IPS-18a (cell line): ENCODE data around the gene CGGBP1.

Experiments
- H3K27ac ChIP-seq: one replicate; pipeline ENCODE4 v1.5.1; 2013; ENCODE audit warnings: low read length
- H3K27me3 ChIP-seq: one replicate; pipeline ENCODE4 v1.6.1; 2013; ENCODE audit warnings: mild to moderate bottlenecking, low read length; ENCODE audit not compliant: control insufficient read depth, insufficient read depth
- H3K36me3 ChIP-seq: one replicate; pipeline ENCODE4 v1.6.1; 2013; ENCODE audit warnings: low read depth, low read length; ENCODE audit not compliant: control insufficient read depth
- H3K4me1 ChIP-seq: one replicate; pipeline ENCODE4 v1.6.1; 2013; ENCODE audit warnings: low read depth, low read length; ENCODE audit not compliant: control insufficient read depth
- H3K4me3 ChIP-seq: one replicate; pipeline ENCODE4 v1.5.1; 2013; ENCODE audit warnings: low read length
- H3K9ac ChIP-seq: one replicate; pipeline ENCODE4 v1.6.1; 2013; ENCODE audit warnings: mild to moderate bottlenecking, low read length, moderate library complexity
- H3K9me3 ChIP-seq: one replicate; pipeline ENCODE4 v1.6.1; 2013; ENCODE audit warnings: low read depth, low read length; ENCODE audit not compliant: control insufficient read depth

CGGBP1 gene

GRCh38 chr3:88061746-88062145, 2.9 kb upstream of the CGGBP1 start:
- no peak overlapping the region for H3K27ac ChIP-seq
- H3K9ac ChIP-seq: no peak overlapping the region
- peaks cover 5% of the 10 kb centered on the region for H3K36me3 ChIP-seq
- H3K4me3 ChIP-seq: no peak overlapping the region
- H3K9me3 ChIP-seq: no peaks in the 10 kb centered on the region
- peaks cover 5% of the 10 kb centered on the region for H3K4me1 ChIP-seq
- H3K27me3 ChIP-seq: no peaks in the 10 kb centered on the region

- Histone ChIP-seq H3K4me1 (peaks cover 5% of the 10 kb centered on the region), H3K27ac (no peak overlapping the region), H3K9me3 (no peaks in the 10 kb centered on the region), H3K9ac (peak overlapping the region; percentile 75), H3K27me3 (no peaks in the 10 kb centered on the region), H3K36me3 (peaks cover 23% of the 10 kb centered on the region), H3K4me3 (peak overlapping the region; percentile 72)
Measured at GRCh38 chr3:88059380-88060170, 770 bp upstream of the CGGBP1 start.

- H3K27ac ChIP-seq: no peak overlapping the region
- peaks cover 5% of the 10 kb centered on the region for H3K4me1 ChIP-seq
Measured at GRCh38 chr3:88058306-88058580, 562 bp downstream of the CGGBP1 start.

GRCh38 chr3:88057630-88058305, 1.0 kb downstream of the CGGBP1 start:
- Histone ChIP-seq H3K9ac (peak overlapping the region; percentile 48), H3K9me3 (no peaks in the 10 kb centered on the region), H3K4me3 (peak overlapping the region; percentile 72), H3K36me3 (peaks cover 24% of the 10 kb centered on the region), H3K27ac (no peak overlapping the region), H3K4me1 (peaks cover 6% of the 10 kb centered on the region), H3K27me3 (no peaks in the 10 kb centered on the region)

More at GRCh38 chr3:88058306-88058580, 562 bp downstream of the CGGBP1 start:
- H3K9me3 ChIP-seq: no peaks in the 10 kb centered on the region
- peaks cover 24% of the 10 kb centered on the region for H3K36me3 ChIP-seq
- H3K9ac ChIP-seq: peak overlapping the region; percentile 48
- no peaks in the 10 kb centered on the region for H3K27me3 ChIP-seq
- peak overlapping the region; percentile 72 for H3K4me3 ChIP-seq

GRCh38 chr3:88046766-88047165, 12.0 kb downstream of the CGGBP1 start:
- Histone ChIP-seq H3K4me3 (no peak overlapping the region), H3K27me3 (no peaks in the 10 kb centered on the region), H3K36me3 (no peaks in the 10 kb centered on the region), H3K27ac (no peak overlapping the region), H3K4me1 (no peaks in the 10 kb centered on the region), H3K9me3 (no peaks in the 10 kb centered on the region), H3K9ac (no peak overlapping the region)

- H3K4me3 ChIP-seq: no peak overlapping the region
- H3K27me3 ChIP-seq: no peaks in the 10 kb centered on the region
- H3K9me3 ChIP-seq: no peaks in the 10 kb centered on the region
- no peaks in the 10 kb centered on the region for H3K4me1 ChIP-seq
- no peaks in the 10 kb centered on the region for H3K36me3 ChIP-seq
- H3K27ac ChIP-seq: no peak overlapping the region
- H3K9ac ChIP-seq: no peak overlapping the region
Measured at GRCh38 chr3:88044411-88044810, 14.4 kb downstream of the CGGBP1 start.

- H3K4me3 ChIP-seq: no peak overlapping the region
- H3K36me3 ChIP-seq: no peaks in the 10 kb centered on the region
- H3K27ac ChIP-seq: no peak overlapping the region
- no peaks in the 10 kb centered on the region for H3K9me3 ChIP-seq
- no peaks in the 10 kb centered on the region for H3K27me3 ChIP-seq
- H3K4me1 ChIP-seq: no peaks in the 10 kb centered on the region
- H3K9ac ChIP-seq: no peak overlapping the region
Measured at GRCh38 chr3:88041005-88041404, 17.8 kb downstream of the CGGBP1 start.

GRCh38 chr3:88040529-88040928, 18.3 kb downstream of the CGGBP1 start:
- Histone ChIP-seq H3K4me1 (no peaks in the 10 kb centered on the region), H3K27ac (no peak overlapping the region), H3K27me3 (no peaks in the 10 kb centered on the region)

GRCh38 chr3:88038566-88038965, 20.2 kb downstream of the CGGBP1 start:
- Histone ChIP-seq H3K9ac (no peak overlapping the region), H3K9me3 (no peaks in the 10 kb centered on the region), H3K36me3 (no peaks in the 10 kb centered on the region), H3K27ac (no peak overlapping the region), H3K4me3 (no peak overlapping the region), H3K27me3 (no peaks in the 10 kb centered on the region), H3K4me1 (no peaks in the 10 kb centered on the region)

More at GRCh38 chr3:88040529-88040928, 18.3 kb downstream of the CGGBP1 start:
- Histone ChIP-seq H3K9me3 (no peaks in the 10 kb centered on the region), H3K36me3 (no peaks in the 10 kb centered on the region), H3K4me3 (no peak overlapping the region), H3K9ac (no peak overlapping the region)

GRCh38 chr3:88036221-88036620, 22.6 kb downstream of the CGGBP1 start:
- H3K27me3 ChIP-seq: no peaks in the 10 kb centered on the region
- H3K27ac ChIP-seq: no peak overlapping the region
- no peaks in the 10 kb centered on the region for H3K9me3 ChIP-seq
- no peaks in the 10 kb centered on the region for H3K4me1 ChIP-seq
- no peak overlapping the region for H3K4me3 ChIP-seq
- H3K9ac ChIP-seq: no peak overlapping the region
- H3K36me3 ChIP-seq: no peaks in the 10 kb centered on the region

- no peaks in the 10 kb centered on the region for H3K36me3 ChIP-seq
- H3K9ac ChIP-seq: no peak overlapping the region
- no peaks in the 10 kb centered on the region for H3K27me3 ChIP-seq
- no peaks in the 10 kb centered on the region for H3K9me3 ChIP-seq
- H3K27ac ChIP-seq: no peak overlapping the region
- H3K4me1 ChIP-seq: no peaks in the 10 kb centered on the region
- H3K4me3 ChIP-seq: no peak overlapping the region
Measured at GRCh38 chr3:88034491-88035275, 24.1 kb downstream of the CGGBP1 start.
